ENCODE results near the gene CYP4V2. TPM values are rescaled to one million over a fixed set of nuclear protein-coding genes. Genes with fewer than 3 reads are reported as not detected.

The CYP4V2 gene
- total RNA-seq, 1 experiment from 2014 or later, result 8.6 TPM

- Histone ChIP-seq H3K79me2 (ENCODE audit: insufficient read depth, low read length) (no peaks in the 10 kb centered on the region), H3K4me3 (replicated peaks in 1 of 2; ENCODE audit: low read depth in 1 of 2, low read length in 2 of 2) (no peak within 1 kb of the TSS), H3K9me3 (ENCODE audit: control insufficient read depth in 1 of 2, insufficient read depth in 1 of 2, low read depth in 1 of 2, low read length in 2 of 2) (peaks cover 0 to 4% of the 10 kb centered on the region in 2 experiments; a peak in 1 of 4 replicates), H3K4me2 (ENCODE audit: low read length) (no peak within 1 kb of the TSS), H3K27ac (ENCODE audit: low read depth, low read length) (no peak within 1 kb of the TSS), H2AFZ (ENCODE audit: low read depth, low read length, poor library complexity, severe bottlenecking) (peak within 1 kb of the TSS; percentile 42), H3K27me3 (ENCODE audit: insufficient read depth, low read length) (no peaks in the 10 kb centered on the region), H3K9me2 (ENCODE audit: insufficient read depth) (peaks cover 4% of the 10 kb centered on the region; the same call in 1 of the 2 replicates), H3K9ac (ENCODE audit: low read length) (no peak within 1 kb of the TSS), H4K20me1 (ENCODE audit: insufficient read depth) (no peaks in the 10 kb centered on the region), H3K4me1 (ENCODE audit: control insufficient read depth in 1 of 2, insufficient read depth in 2 of 2, low read length in 2 of 2) (no peaks in the 10 kb centered on the region), H3K36me3 (ENCODE audit: control insufficient read depth in 1 of 2, insufficient read depth in 2 of 2, low read length in 2 of 2) (no peaks in the 10 kb centered on the region)
- DNase-seq (ENCODE audit: low read depth, low spot score), result no peak
- ChIA-PET POLR2A (no interaction called here), CTCF (no interaction called here), RAD21 (ENCODE audit: low non-redundant PET in 1 of 2, low total read pairs in 2 of 2, uncharacterized antibody in 2 of 2, unreplicated experiment in 2 of 2) (no interaction called here)
- intact Hi-C loops (cut with micrococcal nuclease), result no loop called here
- TF ChIP-seq TCF7L2 (IDR thresholded peaks at IDR 0.05; ENCODE audit: borderline replicate concordance, extremely low read depth, insufficient read depth, insufficient read length), result no peak
- no peak for TF ChIP-seq ATF3 (IDR thresholded peaks at IDR 0.05)
- no peak for TF ChIP-seq RAD21 (IDR thresholded peaks at IDR 0.05; ENCODE audit: low read depth)
- no peak for TF ChIP-seq CEBPB (IDR thresholded peaks at IDR 0.05; ENCODE audit: low read depth)
- no peak for TF ChIP-seq SRF (IDR thresholded peaks at IDR 0.05; ENCODE audit: low read depth)
- no peak for ATAC-seq
- no TSS peak for BruUV-seq (replicated peaks)
Observed at GRCh38 chr4:186227221-186227620, 35.9 kb downstream of the CYP4V2 start, which contains the start of gene KLKB1. KLKB1 (plus strand) TSS chr4:186227507; CDS start chr4:186228196, 689 bp downstream.

GRCh38 chr4:186227744-186228513 lies 36.6 kb downstream of the CYP4V2 start:
- BruUV-seq (replicated peaks), result no TSS peak
- Histone ChIP-seq H3K9ac (ENCODE audit: low read length) (no peak overlapping the region), H3K27me3 (ENCODE audit: insufficient read depth, low read length) (no peaks in the 10 kb centered on the region), H3K79me2 (ENCODE audit: insufficient read depth, low read length) (no peaks in the 10 kb centered on the region), H2AFZ (ENCODE audit: low read depth, low read length, poor library complexity, severe bottlenecking) (peak overlapping the region; percentile 42), H3K27ac (ENCODE audit: low read depth, low read length) (no peak overlapping the region), H3K9me2 (ENCODE audit: insufficient read depth) (peaks cover 4% of the 10 kb centered on the region; the same call in 1 of the 2 replicates), H4K20me1 (ENCODE audit: insufficient read depth) (no peaks in the 10 kb centered on the region), H3K36me3 (ENCODE audit: control insufficient read depth in 1 of 2, insufficient read depth in 2 of 2, low read length in 2 of 2) (no peaks in the 10 kb centered on the region), H3K9me3 (ENCODE audit: control insufficient read depth in 1 of 2, insufficient read depth in 1 of 2, low read depth in 1 of 2, low read length in 2 of 2) (peaks cover 0 to 4% of the 10 kb centered on the region in 2 experiments; a peak in 1 of 4 replicates), H3K4me3 (replicated peaks in 1 of 2; ENCODE audit: low read depth in 1 of 2, low read length in 2 of 2) (no peak overlapping the region), H3K4me2 (ENCODE audit: low read length) (no peak overlapping the region), H3K4me1 (ENCODE audit: control insufficient read depth in 1 of 2, insufficient read depth in 2 of 2, low read length in 2 of 2) (no peaks in the 10 kb centered on the region)
- DNase-seq (ENCODE audit: low read depth, low spot score) (no peak), ATAC-seq (no peak)
- intact Hi-C loops (cut with micrococcal nuclease), result no loop called here
- ChIA-PET CTCF (no interaction called here), POLR2A (no interaction called here), RAD21 (ENCODE audit: low non-redundant PET in 1 of 2, low total read pairs in 2 of 2, uncharacterized antibody in 2 of 2, unreplicated experiment in 2 of 2) (no interaction called here)
- no peak for TF ChIP-seq ATF3 (IDR thresholded peaks at IDR 0.05)
- no peak for TF ChIP-seq ZFX (IDR thresholded peaks at IDR 0.05)
- TF ChIP-seq POLR2AphosphoS5 (IDR thresholded peaks at IDR 0.05; ENCODE audit: low read depth, low read length), result no peak
- TF ChIP-seq REST (IDR thresholded peaks at IDR 0.05; ENCODE audit: low read depth), result no peak
- no peak for TF ChIP-seq FOSL1 (IDR thresholded peaks at IDR 0.05; ENCODE audit: low read depth)
- no peak for TF ChIP-seq SRF (IDR thresholded peaks at IDR 0.05; ENCODE audit: low read depth)
- no peak for TF ChIP-seq MAX (IDR thresholded peaks at IDR 0.05)
- no peak for TF ChIP-seq ZBTB33 (IDR thresholded peaks at IDR 0.05; ENCODE audit: extremely low read depth, insufficient replicate concordance, low read length)
- TF ChIP-seq EZH2 (IDR thresholded peaks at IDR 0.05), result no peak
- TF ChIP-seq SP1 (IDR thresholded peaks at IDR 0.05; ENCODE audit: low read depth), result no peak

Data from HCT116 (cell line).